B cell (primary cell): ENCODE results near the gene ITPK1. TPM values are rescaled to one million over a fixed set of nuclear protein-coding genes. Genes with fewer than 3 reads are reported as not detected.

Experiments used
- ATAC-seq: fragments of 200-7000 bp; cut with Tn5 transposase; one replicate; pipeline ENCODE4 v1.10.0; 2021; ENCODE audit warnings: low read depth, mild to moderate bottlenecking, moderate number of reproducible peaks, moderate library complexity
- CTCF ChIA-PET: fragments of 350-600 bp; sonication (Branson Sonifier 250); formaldehyde crosslinking; loops from one replicate; lab custom pipeline; 2021; ENCODE audit warnings: antibody characterized with exemption, inconsistent platforms; lab: Charles Lee
- POLR2A ChIA-PET: fragments of 350-600 bp; sonication (Branson Sonifier 250); formaldehyde crosslinking; loops from one replicate; lab custom pipeline; 2021; ENCODE audit warnings: antibody characterized with exemption; lab: Charles Lee
- DNase-seq: peaks from one replicate; pipeline ENCODE4 v3.0.0; 2013
- H2AFZ ChIP-seq: 2 replicates; pipeline ENCODE4 v1.6.1; 2012; ENCODE audit warnings: mild to moderate bottlenecking, low read depth, low read length; ENCODE audit not compliant: insufficient read depth, poor library complexity, severe bottlenecking
- H3K27ac ChIP-seq, 2 donors: 1 replicate in 1 of 2; 2 replicates in 1 of 2; pipeline ENCODE4 v1.5.1; 2012 to 2013; ENCODE audit warnings: low read length in 2 of 2, mild to moderate bottlenecking in 2 of 2, moderate library complexity in 1 of 2
- H3K27me3 ChIP-seq, 4 experiments: fragments of 200-600 bp in 1 of 4; sonication (generic) in 1 of 4; replicated peaks in 1 of 4; 1 replicate in 2 of 4; 2 replicates in 2 of 4; pipeline versions ENCODE4 v1.6.1 to v1.7.0; 2013 to 2016; ENCODE audit warnings: low read length in 3 of 4, mild to moderate bottlenecking in 2 of 4, mixed read lengths in 1 of 4, moderate library complexity in 1 of 4; ENCODE audit not compliant: insufficient read depth in 4 of 4, control insufficient read depth in 3 of 4; ENCODE audit errors: control extremely low read depth in 1 of 4
- H3K36me3 ChIP-seq, 2 experiments: replicated peaks in 1 of 2; 1 replicate in 1 of 2; 2 replicates in 1 of 2; pipeline versions ENCODE4 v1.6.1 to v1.7.1; 2013; ENCODE audit warnings: low read length in 1 of 2; ENCODE audit not compliant: insufficient read depth in 2 of 2, control insufficient read depth in 1 of 2; ENCODE audit errors: control extremely low read depth in 1 of 2, extremely low read depth in 1 of 2
- H3K4me1 ChIP-seq, 2 donors: fragments of 200-600 bp in 1 of 2; sonication (generic) in 1 of 2; 1 replicate in 1 of 2; 2 replicates in 1 of 2; pipeline versions ENCODE4 v1.5.1 to v1.6.1; 2013 to 2017; ENCODE audit warnings: low read length in 2 of 2; ENCODE audit not compliant: control insufficient read depth in 2 of 2, insufficient read depth in 2 of 2
- H3K4me2 ChIP-seq: replicated peaks from 2 replicates; pipeline ENCODE3; 2012; ENCODE audit warnings: mild to moderate bottlenecking, low read depth, low read length; ENCODE audit not compliant: poor library complexity, severe bottlenecking
- H3K4me3 ChIP-seq, 5 experiments: fragments of 200-600 bp in 1 of 5; sonication (generic) in 1 of 5; 1 replicate in 3 of 5; 2 replicates in 2 of 5; pipeline versions ENCODE4 v1.5.1 to v1.7.0; 2011 to 2016; ENCODE audit warnings: low read length in 4 of 5, mild to moderate bottlenecking in 4 of 5, low read depth in 2 of 5, control low read depth in 1 of 5, moderate library complexity in 1 of 5; ENCODE audit not compliant: insufficient read depth in 1 of 5; ENCODE audit errors: control extremely low read depth in 1 of 5, extremely low read depth in 1 of 5
- H3K79me2 ChIP-seq: fragments of 200-600 bp; sonication (generic); one replicate; pipeline ENCODE4 v1.6.0; 2016; ENCODE audit warnings: low read length; ENCODE audit not compliant: control insufficient read depth, insufficient read depth
- H3K9ac ChIP-seq: fragments of 200-600 bp; sonication (generic); 2 replicates; pipeline ENCODE4 v1.6.1; 2017; ENCODE audit warnings: mild to moderate bottlenecking, low read length, moderate library complexity
- H3K9me3 ChIP-seq, 3 donors: one replicate each; pipeline versions ENCODE4 v1.6.1 to v1.7.1; 2013; ENCODE audit warnings: low read length in 2 of 3; ENCODE audit not compliant: control insufficient read depth in 2 of 3, insufficient read depth in 1 of 3; ENCODE audit errors: control extremely low read depth in 1 of 3
- H4K20me1 ChIP-seq: 2 replicates; pipeline ENCODE4 v1.6.0; 2012; ENCODE audit warnings: mild to moderate bottlenecking, low read length; ENCODE audit not compliant: insufficient read depth, control insufficient read depth, poor library complexity, severe bottlenecking
- H3K27ac Mint-ChIP-seq: one replicate; pipeline ENCODE4 v1.8.0; 2021; ENCODE audit warnings: mixed read lengths
- H3K27me3 Mint-ChIP-seq: one replicate; pipeline ENCODE4 v1.8.0; 2021; ENCODE audit warnings: mixed read lengths
- H3K4me1 Mint-ChIP-seq: one replicate; pipeline ENCODE4 v1.8.0; 2021; ENCODE audit warnings: mixed read lengths
- H3K4me3 Mint-ChIP-seq: one replicate; pipeline ENCODE4 v1.8.0; 2021; ENCODE audit warnings: mixed read lengths
- H3K9me3 Mint-ChIP-seq: one replicate; pipeline ENCODE4 v1.8.0; 2022; ENCODE audit warnings: mixed read lengths; ENCODE audit not compliant: insufficient read depth
- EZH2 ChIP-seq: IDR thresholded peaks from 2 replicates; pipeline ENCODE4 v1.6.1; 2012; ENCODE audit warnings: borderline replicate concordance, low read depth, mild to moderate bottlenecking, moderate library complexity, low read length; ENCODE audit not compliant: insufficient read depth, poor library complexity, severe bottlenecking
- WGBS: methylation state at CpG from one replicate; pipeline ENCODE4 v1.1.5; 2013; ENCODE audit warnings: missing lambda C conversion rate; ENCODE audit not compliant: insufficient coverage; 5-methylcytosine and 5-hydroxymethylcytosine counted together
- intact Hi-C: fragments of 100-400 bp; cut with micrococcal nuclease; formaldehyde crosslinking; loops from one replicate; pipeline ENCODE4 v1.10.0; 2022
- polyA plus RNA-seq: library from polyadenylated mRNA; depleted of rRNA; stranded (reverse); fragments of >200 nt; gene quantifications from 2 replicates; pipeline ENCODE4 v1.2.3, GENCODE V29; 2012
- total RNA-seq, 2 donors: library from RNA; stranded (reverse); fragments of 120-200 nt in 1 of 2; gene quantifications; 1 replicate in 1 of 2; 2 replicates in 1 of 2; pipeline versions ENCODE4 v1.2.3 to v1.2.4, GENCODE V29; 2013 to 2022
- TF ChIP-seq, protein P1 (sequence below): fragments of 200-600 bp; IDR thresholded peaks from one replicate; pipeline ENCODE4 v1.8.0; 2022; ENCODE audit warnings: antibody characterized with exemption, mild to moderate bottlenecking

ITPK1 gene
- total and polyA plus RNA-seq, 2 donors (not counting 1 experiment from before 2014, with no cell fraction given), result 46.0 to 46.9 TPM

DNA sequence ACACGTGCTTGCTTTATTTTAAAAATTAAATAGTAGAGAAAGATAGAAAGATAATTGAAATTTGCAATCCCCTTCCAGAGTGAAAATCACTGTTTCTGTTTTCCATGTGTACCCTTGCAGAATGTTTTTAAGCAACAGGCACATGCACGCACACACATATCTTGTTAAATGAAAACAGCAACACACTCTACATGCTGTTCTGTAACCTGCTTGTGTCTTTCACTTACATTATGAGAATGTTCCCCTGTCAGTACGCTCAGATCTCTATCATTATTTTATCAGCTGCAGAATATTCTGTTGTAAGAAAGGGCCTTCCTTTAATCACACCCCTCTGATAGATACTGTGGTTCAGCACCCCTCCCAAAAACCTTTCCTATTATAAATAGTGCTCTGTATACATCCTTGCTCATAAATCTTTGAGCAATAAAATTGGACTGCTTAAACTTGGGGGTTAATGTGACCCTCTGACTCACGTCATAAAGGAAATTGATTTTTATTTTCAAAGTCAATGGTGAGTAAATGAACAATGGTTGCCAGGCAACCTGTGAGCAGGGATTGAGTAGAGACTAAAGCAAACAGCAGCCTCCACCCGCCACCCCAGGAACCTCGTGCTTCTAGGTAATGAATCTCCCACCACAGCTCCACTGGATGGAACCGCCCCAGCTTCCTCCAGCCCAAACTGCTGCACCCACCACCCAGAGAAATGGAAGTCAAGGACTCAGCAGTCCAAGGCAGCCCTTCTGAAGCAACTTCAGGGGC, 224.7 kb downstream of the ITPK1 start:
- Histone ChIP-seq H3K4me1 (no peaks in the 10 kb centered on the region), H4K20me1 (no peaks in the 10 kb centered on the region), H3K4me2 (no peak overlapping the region), H2AFZ (no peak overlapping the region), H3K27me3 (peaks cover 0 to 25% (median 5%) of the 10 kb centered on the region in 4 experiments), H3K27ac (no peak overlapping the region), H3K9me3 (peaks cover 0 to 19% (median 0%) of the 10 kb centered on the region in 3 donors), H3K79me2 (no peaks in the 10 kb centered on the region), H3K9ac (no peak overlapping the region), H3K36me3 (no peaks in the 10 kb centered on the region), H3K4me3 (no peak overlapping the region)
- TF ChIP-seq, protein P1, sequence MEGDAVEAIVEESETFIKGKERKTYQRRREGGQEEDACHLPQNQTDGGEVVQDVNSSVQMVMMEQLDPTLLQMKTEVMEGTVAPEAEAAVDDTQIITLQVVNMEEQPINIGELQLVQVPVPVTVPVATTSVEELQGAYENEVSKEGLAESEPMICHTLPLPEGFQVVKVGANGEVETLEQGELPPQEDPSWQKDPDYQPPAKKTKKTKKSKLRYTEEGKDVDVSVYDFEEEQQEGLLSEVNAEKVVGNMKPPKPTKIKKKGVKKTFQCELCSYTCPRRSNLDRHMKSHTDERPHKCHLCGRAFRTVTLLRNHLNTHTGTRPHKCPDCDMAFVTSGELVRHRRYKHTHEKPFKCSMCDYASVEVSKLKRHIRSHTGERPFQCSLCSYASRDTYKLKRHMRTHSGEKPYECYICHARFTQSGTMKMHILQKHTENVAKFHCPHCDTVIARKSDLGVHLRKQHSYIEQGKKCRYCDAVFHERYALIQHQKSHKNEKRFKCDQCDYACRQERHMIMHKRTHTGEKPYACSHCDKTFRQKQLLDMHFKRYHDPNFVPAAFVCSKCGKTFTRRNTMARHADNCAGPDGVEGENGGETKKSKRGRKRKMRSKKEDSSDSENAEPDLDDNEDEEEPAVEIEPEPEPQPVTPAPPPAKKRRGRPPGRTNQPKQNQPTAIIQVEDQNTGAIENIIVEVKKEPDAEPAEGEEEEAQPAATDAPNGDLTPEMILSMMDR, result no peak
- TF ChIP-seq EZH2, result no peak
- Mint-ChIP-seq H3K4me1 (no peaks in the 10 kb centered on the region), H3K4me3 (no peak overlapping the region), H3K9me3 (no peaks in the 10 kb centered on the region), H3K27ac (no peak overlapping the region), H3K27me3 (peaks cover 46% of the 10 kb centered on the region)
- WGBS, result 37% methylated on average over 3 of the region's 7 CpGs
- CTCF ChIA-PET, result no interaction called here
- ATAC-seq (no peak), DNase-seq (no peak)
- intact Hi-C loops, result no loop called here
- POLR2A ChIA-PET, result no interaction called here

DNA sequence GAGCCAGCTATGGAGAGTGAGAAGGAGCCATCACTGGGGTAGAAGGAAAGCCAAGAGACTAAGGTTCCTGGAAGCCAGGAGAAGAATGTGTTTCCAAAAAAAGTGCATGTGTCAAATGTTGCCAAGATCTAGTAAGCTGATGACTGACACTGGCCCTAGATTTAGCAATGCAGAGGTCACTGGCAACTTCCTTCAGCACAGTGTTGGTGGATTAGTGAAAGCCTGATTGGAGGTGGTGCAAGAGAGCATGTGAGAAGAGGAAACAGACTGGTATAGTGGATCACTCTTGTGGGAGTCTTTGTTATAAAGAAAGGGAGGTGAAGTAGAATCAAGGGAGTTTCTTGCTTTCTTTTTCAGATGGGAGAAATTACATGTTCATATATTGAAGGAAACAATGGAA, 226.8 kb downstream of the ITPK1 start:
- Histone ChIP-seq H3K79me2 (no peaks in the 10 kb centered on the region), H3K27me3 (peaks cover 0 to 25% (median 7%) of the 10 kb centered on the region in 4 experiments), H3K9ac (no peak overlapping the region), H2AFZ (no peak overlapping the region), H4K20me1 (no peaks in the 10 kb centered on the region), H3K4me3 (no peak overlapping the region), H3K4me1 (no peaks in the 10 kb centered on the region), H3K9me3 (peaks cover 0 to 14% (median 0%) of the 10 kb centered on the region in 3 donors), H3K36me3 (no peaks in the 10 kb centered on the region), H3K27ac (no peak overlapping the region), H3K4me2 (no peak overlapping the region)
- H3K4me1 Mint-ChIP-seq, result no peaks in the 10 kb centered on the region
- no peak overlapping the region for H3K4me3 Mint-ChIP-seq
- DNase-seq (no peak), ATAC-seq (no peak)
- TF ChIP-seq, protein P1, result no peak
- no peak for TF ChIP-seq EZH2
- H3K27me3 Mint-ChIP-seq, result peaks cover 40% of the 10 kb centered on the region
- ChIA-PET CTCF (no interaction called here), POLR2A (no interaction called here)
- H3K9me3 Mint-ChIP-seq, result no peaks in the 10 kb centered on the region
- H3K27ac Mint-ChIP-seq, result no peak overlapping the region
- intact Hi-C loops, result no loop called here
